ENCODE data around the gene WDR49.
A peak's percentile ranks its signal among the peaks of the same experiment; 100 is the strongest.

WDR49 gene

GRCh38 chr3:167483708-167484475 lies 169.8 kb downstream of the WDR49 start:
- DNase-seq, result no peak

- DNase-seq, result peak; percentile 37
These were observed 172.6 kb downstream of the WDR49 start for GRCh38 chr3:167481164-167481563.

DNA sequence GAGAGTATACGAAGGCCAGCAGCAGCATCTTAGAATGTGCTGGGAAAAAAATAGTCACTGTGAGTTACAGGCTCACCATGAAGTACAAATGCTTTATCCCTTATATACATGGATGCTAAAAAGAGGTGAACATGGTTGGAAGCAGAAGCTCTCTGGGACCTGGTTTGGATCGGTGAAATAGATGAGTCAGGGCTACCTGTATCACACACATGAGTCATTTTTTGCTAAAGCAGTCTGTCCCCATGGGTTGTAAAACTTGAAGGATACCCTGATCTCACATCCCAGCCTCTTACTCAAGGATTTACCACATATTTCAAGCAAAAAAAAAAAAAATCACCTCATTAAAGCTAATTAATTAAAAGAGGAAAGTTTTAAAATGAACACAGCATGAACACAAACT lies 173.0 kb downstream of the WDR49 start:
- no peak for DNase-seq

GRCh38 chr3:167473863-167474262 lies 179.9 kb downstream of the WDR49 start, which contains the start of gene SERPINI2:
TSS of gene SERPINI2 (minus strand) at chr3:167474042. CDS start at chr3:167471834, 2,208 bp downstream.
- no peak for DNase-seq

- DNase-seq, result no peak
These were observed 184.4 kb downstream of the WDR49 start for GRCh38 chr3:167469381-167469780.

DNA sequence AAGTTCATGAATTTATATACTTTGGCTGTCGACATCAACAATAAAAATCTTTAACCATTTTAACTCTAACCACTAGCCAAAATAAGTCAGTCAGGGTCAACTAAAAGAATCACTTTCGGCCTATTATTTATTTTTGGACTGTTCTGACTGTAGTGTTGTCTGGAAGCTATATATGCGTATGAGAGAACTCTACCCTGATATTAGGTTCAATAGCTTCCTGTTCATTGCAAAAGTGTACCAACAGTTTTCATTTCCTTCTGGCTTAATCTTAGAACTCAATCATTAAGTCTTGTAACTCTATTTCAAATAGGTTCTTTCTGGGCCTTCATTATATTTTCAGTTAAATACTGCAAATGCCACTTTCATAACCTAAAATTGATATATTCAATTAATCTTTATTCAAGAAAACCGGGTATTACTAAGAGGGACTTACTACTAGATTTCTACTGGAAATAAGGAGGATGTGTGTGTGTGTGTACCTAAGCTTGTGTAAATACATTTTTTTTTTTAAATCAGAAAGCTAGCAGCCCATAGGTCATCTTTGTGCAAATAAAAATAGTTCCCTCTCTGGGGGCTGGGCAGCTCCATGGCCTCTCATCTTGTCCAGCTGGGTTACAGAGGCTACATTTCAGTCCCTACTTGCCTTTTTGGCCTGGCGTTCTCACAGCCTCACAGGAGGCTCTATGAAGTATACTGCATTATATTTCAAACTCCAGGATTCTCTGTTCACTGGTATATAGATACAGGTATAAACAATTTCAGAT lies 185.7 kb downstream of the WDR49 start:
- DNase-seq, result no peak

DNA sequence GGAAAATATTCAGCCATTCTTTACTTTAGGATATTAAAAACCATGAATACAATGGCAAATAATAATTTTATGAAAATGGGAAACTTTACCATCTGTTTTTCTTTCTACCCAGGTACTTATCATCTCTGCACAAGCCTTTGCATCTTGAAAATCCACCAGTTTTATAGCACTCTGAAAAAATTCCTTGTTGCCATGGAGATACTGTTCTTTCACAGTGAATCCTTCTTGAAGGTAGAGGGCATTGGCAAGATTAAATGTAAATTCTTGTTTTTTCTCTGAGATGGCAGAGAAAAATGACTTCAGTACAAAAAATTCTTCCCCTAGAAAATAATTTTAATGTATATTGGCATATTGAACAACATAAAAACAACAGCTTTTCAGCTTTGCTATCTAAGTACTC lies 186.8 kb downstream of the WDR49 start:
- DNase-seq, result no peak

- no peak for DNase-seq
These were observed 197.5 kb downstream of the WDR49 start for GRCh38 chr3:167456157-167456799.

GRCh38 chr3:167453815-167454214 lies 199.9 kb downstream of the WDR49 start:
- no peak for DNase-seq

- no peak for DNase-seq
These were observed 202.5 kb downstream of the WDR49 start for GRCh38 chr3:167451282-167451681.

DNA sequence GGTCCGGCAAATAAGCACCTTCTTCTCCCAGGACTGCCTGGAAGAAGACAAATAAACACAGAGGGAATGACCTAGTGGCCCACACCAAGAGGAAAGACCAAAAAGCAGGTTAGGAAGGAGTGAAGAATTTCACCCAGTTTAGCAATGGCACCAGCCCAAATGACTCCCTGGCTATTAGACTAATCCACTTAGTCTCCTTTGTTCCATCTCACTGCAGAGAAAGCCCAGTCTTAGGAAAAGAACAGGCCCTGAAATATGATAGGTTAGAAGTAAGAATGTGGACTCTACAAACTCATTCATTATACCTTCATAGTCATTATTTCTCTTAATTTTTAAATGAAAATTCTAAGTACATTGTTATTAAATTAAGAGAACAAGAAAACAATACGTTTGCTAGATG lies 203.1 kb downstream of the WDR49 start:
- DNase-seq, result no peak

DNA sequence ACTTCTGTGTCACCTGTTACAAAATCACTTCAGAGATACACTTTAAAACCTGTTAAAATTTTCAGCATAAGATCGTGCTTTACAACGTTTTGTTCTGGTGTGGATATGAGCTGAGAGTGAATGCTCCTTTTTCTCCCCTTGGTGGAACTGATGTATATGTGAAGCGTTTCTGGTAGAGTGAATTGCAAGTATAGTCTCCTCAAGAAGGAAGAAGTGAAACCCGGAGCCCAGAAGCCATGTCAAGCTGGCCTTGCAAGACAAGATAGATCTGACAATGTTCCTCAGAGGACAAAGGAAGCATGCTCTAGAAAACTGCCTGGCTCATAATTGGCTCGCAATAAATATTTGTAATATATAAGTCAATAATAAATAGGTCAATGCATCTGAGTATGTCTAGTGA lies 203.5 kb downstream of the WDR49 start:
- DNase-seq, result peak; percentile 10

DNA sequence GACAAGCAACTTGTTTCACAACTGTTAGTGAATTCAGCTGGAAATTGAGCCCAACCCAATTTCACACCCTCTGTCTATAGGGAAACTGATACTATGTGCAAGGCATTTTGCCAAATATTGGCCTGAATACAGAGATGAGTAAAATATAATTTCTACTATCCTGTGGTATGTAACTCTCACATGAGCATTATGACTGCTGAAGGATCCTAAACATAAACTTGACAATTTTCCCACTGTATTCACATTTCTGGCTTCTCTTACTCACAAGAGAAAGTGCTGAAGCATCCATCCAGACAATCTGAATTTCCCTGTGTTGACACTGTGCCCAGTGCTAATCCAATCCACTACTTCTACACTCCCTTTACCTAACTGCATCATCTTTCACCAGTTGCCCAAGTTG lies 208.3 kb downstream of the WDR49 start:
- DNase-seq, result no peak

DNA sequence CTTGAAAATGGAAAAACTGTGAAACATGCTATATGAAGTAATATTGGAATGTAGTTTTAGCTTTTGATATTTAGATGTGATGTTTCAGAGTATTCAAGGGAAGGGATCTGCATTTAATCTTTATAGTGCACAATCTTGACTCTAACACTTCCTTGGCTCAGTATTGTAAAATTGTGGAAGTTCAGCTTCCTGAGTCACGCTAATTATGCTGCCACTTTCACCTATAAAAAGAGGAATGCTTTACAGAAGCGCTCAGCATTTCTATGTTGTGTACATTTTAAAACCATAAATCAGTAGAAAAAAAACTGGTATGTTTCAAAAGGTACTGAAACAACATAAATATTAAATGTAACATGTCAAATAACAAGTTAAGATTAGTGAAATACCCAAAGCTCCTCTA lies 212.5 kb downstream of the WDR49 start:
- DNase-seq, result peak; percentile 21

- DNase-seq, result no peak
These were observed 216.2 kb downstream of the WDR49 start for GRCh38 chr3:167437428-167438139.

All from inflammatory macrophage treated with lipopolysaccharide for 4 hours (primary cell).